Neural cell (in vitro differentiated cells): ENCODE results near the gene COL6A3. TPM values are rescaled to one million over a fixed set of nuclear protein-coding genes. Genes with fewer than 3 reads are reported as not detected.

Source experiments
- H2AFZ ChIP-seq: fragments of 200-600, 300-800 bp; sonication (generic), shearing (Covaris generic); 2 replicates; pipeline ENCODE4 v1.6.0; 2014; ENCODE audit warnings: low read depth, mild to moderate bottlenecking, antibody characterized with exemption, low read length, moderate library complexity
- H3F3A ChIP-seq: fragments of 200-600 bp; shearing (Covaris generic); 2 replicates; pipeline ENCODE4 v1.6.1; 2016; ENCODE audit warnings: mild to moderate bottlenecking, moderate library complexity, mixed read lengths, antibody characterized with exemption, low read length; ENCODE audit not compliant: insufficient read depth, poor library complexity, severe bottlenecking
- H3K27ac ChIP-seq: fragments of 200-600, 300-800 bp; sonication (generic), shearing (Covaris generic); 2 replicates; pipeline ENCODE4 v1.5.1; 2014; ENCODE audit warnings: mild to moderate bottlenecking, low read length, moderate library complexity
- H3K27me3 ChIP-seq: fragments of 300-800, 200-600 bp; sonication (generic), shearing (Covaris generic); 2 replicates; pipeline ENCODE4 v1.6.0; 2014; ENCODE audit warnings: mild to moderate bottlenecking, low read depth, low read length, moderate library complexity; ENCODE audit not compliant: insufficient read depth
- H3K36me3 ChIP-seq: fragments of 300-800, 200-600 bp; sonication (generic), shearing (Covaris generic); 2 replicates; pipeline ENCODE4 v1.5.1; 2014; ENCODE audit warnings: mild to moderate bottlenecking, antibody characterized with exemption, low read length, moderate library complexity; ENCODE audit not compliant: insufficient read depth
- H3K4me2 ChIP-seq: fragments of 300-800, 200-600 bp; sonication (generic), shearing (Covaris generic); 2 replicates; pipeline ENCODE4 v1.6.0; 2014; ENCODE audit warnings: mild to moderate bottlenecking, low read length
- H3K4me3 ChIP-seq: fragments of 300-800, 200-600 bp; sonication (generic), shearing (Covaris generic); 2 replicates; pipeline ENCODE4 v1.5.1; 2014; ENCODE audit warnings: mild to moderate bottlenecking, low read length, moderate library complexity
- H3K79me2 ChIP-seq: fragments of 200-600 bp; shearing (Covaris generic); replicated peaks from 2 replicates; pipeline ENCODE4 v1.6.0; 2014; ENCODE audit warnings: mild to moderate bottlenecking, low read length, moderate library complexity; ENCODE audit not compliant: insufficient read depth
- H3K9ac ChIP-seq: fragments of 300-800, 200-600 bp; sonication (generic), shearing (Covaris generic); 2 replicates; pipeline ENCODE4 v1.6.1; 2016; ENCODE audit warnings: mild to moderate bottlenecking, low read length, mixed read lengths
- H3K9me2 ChIP-seq: fragments of 200-600 bp; shearing (Covaris generic); 2 replicates; pipeline ENCODE4 v1.6.1; 2016; ENCODE audit warnings: mild to moderate bottlenecking, low read length, mixed read lengths; ENCODE audit not compliant: insufficient read depth
- H3K9me3 ChIP-seq: fragments of 200-600, 300-800 bp; sonication (generic), shearing (Covaris generic); 2 replicates; pipeline ENCODE4 v1.6.1; 2016; ENCODE audit warnings: mild to moderate bottlenecking, mixed run types, low read length, moderate library complexity, mixed read lengths
- H4K20me1 ChIP-seq: fragments of 200-600 bp; shearing (Covaris generic); 2 replicates; pipeline ENCODE4 v1.6.1; 2016; ENCODE audit warnings: mild to moderate bottlenecking, mixed run types; ENCODE audit not compliant: insufficient read depth
- CTCF ChIP-seq: fragments of 450-650 bp; IDR thresholded peaks from 2 replicates; pipeline ENCODE4 v1.5.1; 2014; ENCODE audit warnings: antibody characterized with exemption, mild to moderate bottlenecking, moderate library complexity; ENCODE audit not compliant: poor library complexity, severe bottlenecking
- EP300 ChIP-seq: fragments of 450-650 bp; conservative IDR thresholded peaks from 2 replicates; pipeline ENCODE4 v1.6.1; 2014; ENCODE audit warnings: antibody characterized with exemption, mild to moderate bottlenecking, moderate library complexity; ENCODE audit not compliant: poor library complexity, severe bottlenecking
- EZH2 ChIP-seq: fragments of 200-600, 300-800 bp; shearing (Covaris generic), sonication (generic); IDR thresholded peaks from 2 replicates; pipeline ENCODE4 v1.6.1; 2014; ENCODE audit warnings: antibody characterized with exemption, low read length, borderline replicate concordance, mild to moderate bottlenecking; ENCODE audit not compliant: insufficient read depth, poor library complexity, severe bottlenecking
- MXI1 ChIP-seq: fragments of 450-650 bp; conservative IDR thresholded peaks from 2 replicates; pipeline ENCODE4 v1.6.1; 2014; ENCODE audit warnings: antibody characterized with exemption, mild to moderate bottlenecking; ENCODE audit not compliant: poor library complexity, severe bottlenecking
- POLR2AphosphoS5 ChIP-seq: IDR thresholded peaks from 2 replicates; pipeline ENCODE4 v1.6.1; 2012
- RAD21 ChIP-seq: fragments of 450-650 bp; conservative IDR thresholded peaks from 2 replicates; pipeline ENCODE4 v1.6.1; 2014; ENCODE audit warnings: antibody characterized with exemption, mild to moderate bottlenecking, moderate library complexity
- REST ChIP-seq: IDR thresholded peaks from 2 replicates; pipeline ENCODE4 v1.6.1; 2012; ENCODE audit warnings: borderline replicate concordance
- SMC3 ChIP-seq: fragments of 450-650 bp; conservative IDR thresholded peaks from 2 replicates; pipeline ENCODE4 v1.6.1; 2014; ENCODE audit warnings: antibody characterized with exemption, mild to moderate bottlenecking, moderate library complexity; ENCODE audit not compliant: poor library complexity
- TAF1 ChIP-seq: IDR thresholded peaks from 2 replicates; pipeline ENCODE4 v1.6.1; 2012; ENCODE audit warnings: low read depth
- polyA plus RNA-seq: library from polyadenylated mRNA; depleted of rRNA; stranded (reverse); fragments of >200 nt; gene quantifications from 2 replicates; pipeline ENCODE4 v1.2.3, GENCODE V29; 2014

Gene COL6A3
- polyA plus RNA-seq, 1 donor from 2014 or later: 0.05 TPM

- Histone ChIP-seq H3K36me3 (no peaks in the 10 kb centered on the region), H3K79me2 (no peaks in the 10 kb centered on the region), H3K27ac (no peak overlapping the region), H3K27me3 (no peaks in the 10 kb centered on the region), H3F3A (no peaks in the 10 kb centered on the region), H4K20me1 (no peaks in the 10 kb centered on the region), H3K4me2 (no peak overlapping the region), H3K9ac (no peak overlapping the region), H2AFZ (no peak overlapping the region), H3K4me3 (no peak overlapping the region), H3K9me3 (no peaks in the 10 kb centered on the region), H3K9me2 (no peaks in the 10 kb centered on the region)
- TF ChIP-seq POLR2AphosphoS5: no peak
- TF ChIP-seq CTCF: no peak
- TF ChIP-seq SMC3: no peak
- TF ChIP-seq REST: no peak
- TF ChIP-seq EZH2: no peak
- TF ChIP-seq MXI1: no peak
- TF ChIP-seq EP300: no peak
- TF ChIP-seq TAF1: no peak
- TF ChIP-seq RAD21: no peak
These were observed 14.0 kb upstream of the COL6A3 start for GRCh38 chr2:237427769-237428506.

GRCh38 chr2:237426517-237426916, 12.6 kb upstream of the COL6A3 start:
- Histone ChIP-seq H3K4me3 (no peak overlapping the region), H3F3A (no peaks in the 10 kb centered on the region), H3K79me2 (no peaks in the 10 kb centered on the region), H3K9me2 (no peaks in the 10 kb centered on the region), H3K4me2 (no peak overlapping the region), H3K36me3 (no peaks in the 10 kb centered on the region), H3K27ac (no peak overlapping the region), H4K20me1 (no peaks in the 10 kb centered on the region), H3K27me3 (no peaks in the 10 kb centered on the region), H3K9ac (no peak overlapping the region), H3K9me3 (no peaks in the 10 kb centered on the region), H2AFZ (no peak overlapping the region)
- TF ChIP-seq MXI1: no peak
- no peak for TF ChIP-seq EP300
- TF ChIP-seq EZH2: no peak
- no peak for TF ChIP-seq RAD21
- no peak for TF ChIP-seq REST
- TF ChIP-seq POLR2AphosphoS5: no peak
- no peak for TF ChIP-seq SMC3
- no peak for TF ChIP-seq TAF1
- TF ChIP-seq CTCF: no peak
